Putamen (tissue), 1 donor: ENCODE data around the gene TMC2.
A peak's percentile ranks its signal among the peaks of the same experiment; 100 is the strongest.
"Not testable (repeated sequence)": the region's sequence is repeated elsewhere in the genome, so short reads cannot be mapped to it uniquely, and the experiment has no call there.

Experiments used
- DNase-seq: peaks from one replicate; pipeline ENCODE4 v3.0.0-alpha.2; 2016; ENCODE audit warnings: low spot score

TMC2 gene, protein sequence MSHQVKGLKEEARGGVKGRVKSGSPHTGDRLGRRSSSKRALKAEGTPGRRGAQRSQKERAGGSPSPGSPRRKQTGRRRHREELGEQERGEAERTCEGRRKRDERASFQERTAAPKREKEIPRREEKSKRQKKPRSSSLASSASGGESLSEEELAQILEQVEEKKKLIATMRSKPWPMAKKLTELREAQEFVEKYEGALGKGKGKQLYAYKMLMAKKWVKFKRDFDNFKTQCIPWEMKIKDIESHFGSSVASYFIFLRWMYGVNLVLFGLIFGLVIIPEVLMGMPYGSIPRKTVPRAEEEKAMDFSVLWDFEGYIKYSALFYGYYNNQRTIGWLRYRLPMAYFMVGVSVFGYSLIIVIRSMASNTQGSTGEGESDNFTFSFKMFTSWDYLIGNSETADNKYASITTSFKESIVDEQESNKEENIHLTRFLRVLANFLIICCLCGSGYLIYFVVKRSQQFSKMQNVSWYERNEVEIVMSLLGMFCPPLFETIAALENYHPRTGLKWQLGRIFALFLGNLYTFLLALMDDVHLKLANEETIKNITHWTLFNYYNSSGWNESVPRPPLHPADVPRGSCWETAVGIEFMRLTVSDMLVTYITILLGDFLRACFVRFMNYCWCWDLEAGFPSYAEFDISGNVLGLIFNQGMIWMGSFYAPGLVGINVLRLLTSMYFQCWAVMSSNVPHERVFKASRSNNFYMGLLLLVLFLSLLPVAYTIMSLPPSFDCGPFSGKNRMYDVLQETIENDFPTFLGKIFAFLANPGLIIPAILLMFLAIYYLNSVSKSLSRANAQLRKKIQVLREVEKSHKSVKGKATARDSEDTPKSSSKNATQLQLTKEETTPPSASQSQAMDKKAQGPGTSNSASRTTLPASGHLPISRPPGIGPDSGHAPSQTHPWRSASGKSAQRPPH

DNA sequence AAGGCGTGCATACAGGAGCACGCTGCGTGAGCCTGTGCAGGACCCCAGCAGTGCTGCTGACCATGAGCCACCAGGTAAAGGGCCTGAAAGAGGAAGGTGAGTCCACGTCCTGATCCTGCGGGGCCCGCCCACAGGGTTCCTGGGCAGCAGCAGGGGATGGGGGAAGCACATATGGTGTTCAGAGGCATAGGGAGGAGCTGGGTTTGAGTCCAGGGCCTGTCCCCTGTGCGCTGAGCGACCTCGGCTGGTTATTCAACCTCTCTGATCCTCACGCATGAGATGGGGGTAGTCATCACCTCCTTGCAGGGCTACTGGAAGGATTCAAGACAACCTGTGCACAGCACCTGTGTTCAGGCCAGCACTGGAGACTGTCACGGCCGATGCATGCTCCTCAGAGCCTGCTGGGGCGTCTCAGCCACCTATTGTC is at the start of gene TMC2:
Gene TMC2, plus strand, starts transcription at position 14 of the 427 bp plus-strand sequence. Its CDS starts 49 bp downstream, at position 63.
- no peak for DNase-seq

DNA sequence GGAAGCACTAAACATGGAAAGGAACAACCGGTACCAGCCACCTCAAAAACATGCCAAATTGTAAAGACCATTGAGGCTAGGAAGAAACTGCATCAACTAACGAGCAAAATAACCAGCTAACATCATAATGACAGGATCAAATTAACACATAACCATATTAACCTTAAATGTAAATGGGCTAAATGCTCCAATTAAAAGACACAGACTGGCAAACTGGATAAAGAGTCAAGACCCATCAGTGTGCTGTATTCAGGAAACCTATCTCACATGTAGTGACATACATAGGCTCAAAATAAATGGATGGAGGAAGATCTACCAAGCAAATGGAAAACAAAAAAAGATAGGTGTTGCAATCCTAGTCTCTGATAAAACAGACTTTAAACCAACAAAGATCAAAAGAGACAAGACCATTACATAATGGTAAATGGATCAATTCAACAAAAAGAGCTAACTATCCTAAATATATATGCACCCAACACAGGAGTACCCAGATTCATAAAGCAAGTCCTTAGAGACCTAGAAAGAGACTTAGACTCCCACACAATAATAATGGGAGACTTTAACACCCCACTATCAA is 33.5 kb upstream of the TMC2 start:
- not testable (repeated sequence) for DNase-seq

- not testable (repeated sequence) for DNase-seq
Measured at GRCh38 chr20:2504803-2505202, 31.6 kb upstream of the TMC2 start.

- not testable (repeated sequence) for DNase-seq
Measured at GRCh38 chr20:2506426-2506825, 29.9 kb upstream of the TMC2 start.

- DNase-seq, result no peak
Measured at GRCh38 chr20:2507464-2507863, 28.9 kb upstream of the TMC2 start.

DNA sequence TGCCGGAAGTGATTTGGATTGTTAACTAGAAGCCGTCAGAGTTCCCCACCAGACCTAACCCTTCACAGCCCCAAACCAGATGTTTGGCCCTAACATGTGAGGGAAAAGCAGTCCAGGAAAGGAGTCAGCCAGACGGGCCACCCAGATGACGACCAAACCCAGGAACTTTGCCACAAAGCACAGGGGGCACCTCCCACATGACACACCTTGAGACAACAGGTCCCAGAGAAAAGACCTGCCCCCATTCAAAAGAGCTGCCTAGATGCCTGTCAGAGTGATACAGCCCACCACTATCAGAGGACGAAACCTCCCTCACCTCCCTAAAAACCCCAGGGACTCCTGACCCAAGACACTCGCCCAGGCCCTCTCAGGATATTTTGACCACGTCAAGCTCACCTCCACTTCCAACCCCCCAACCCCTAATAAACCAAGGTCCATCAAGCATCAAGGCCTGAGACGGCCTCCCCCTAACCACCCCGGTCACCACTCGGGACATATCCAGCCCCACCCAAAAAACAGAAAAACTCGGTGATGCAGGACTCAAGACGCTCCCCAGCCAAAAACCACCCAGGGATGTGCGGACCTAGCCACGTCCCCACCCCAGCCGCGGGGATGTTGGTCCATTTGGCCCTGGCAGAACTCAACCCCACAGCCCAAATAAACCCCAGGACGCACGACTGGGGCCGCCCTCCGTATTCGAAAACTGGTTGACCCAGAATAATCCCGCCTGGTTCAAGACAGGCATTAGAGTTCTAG is 28.3 kb upstream of the TMC2 start:
- no peak for DNase-seq

DNA sequence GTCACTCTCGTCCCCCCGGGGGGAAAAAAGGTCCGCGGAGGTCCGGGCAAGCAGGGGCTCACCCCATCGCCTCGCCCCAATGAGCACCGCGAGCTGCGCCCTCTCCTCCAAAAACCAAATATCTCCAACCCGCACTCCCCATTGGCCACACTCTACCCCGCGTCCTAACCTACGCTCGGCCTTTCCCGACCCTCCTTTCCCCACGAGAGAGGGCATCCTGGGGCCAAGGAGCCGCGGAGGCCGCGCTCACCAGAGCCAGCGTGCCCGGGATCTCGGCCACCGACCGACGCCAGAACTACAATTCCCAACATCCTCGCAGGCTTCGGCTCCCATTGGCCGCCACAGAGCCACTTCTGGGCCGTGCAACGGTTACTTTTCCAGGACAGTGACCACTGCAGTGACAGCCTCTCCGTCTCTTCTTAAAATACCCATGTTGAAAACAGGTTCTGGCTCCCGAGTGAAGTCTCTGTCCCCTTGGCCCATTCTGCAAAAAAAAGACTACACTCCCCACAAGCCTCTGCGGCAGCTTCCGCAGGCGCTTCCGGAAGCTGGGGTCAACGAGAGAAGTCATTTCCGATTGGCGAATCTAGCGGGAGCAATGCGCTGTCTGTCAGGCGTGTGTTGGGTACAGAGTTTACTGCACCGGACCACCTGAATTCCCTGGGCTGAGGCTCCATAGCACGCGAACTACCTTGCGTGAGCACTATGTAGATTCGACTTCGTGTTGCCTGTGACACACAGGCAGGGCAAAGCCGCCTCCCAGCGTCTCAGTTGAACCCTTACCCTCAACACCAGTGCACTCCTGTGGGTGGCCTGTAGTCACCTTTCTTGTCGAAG is 27.5 kb upstream of the TMC2 start, which contains the start of gene ZNF343:
Gene ZNF343, minus strand, starts transcription at position 285 of the 837 bp plus-strand sequence. CDS start 15,020 bp downstream, outside the sequence.
- DNase-seq, result peak; percentile 89

DNA sequence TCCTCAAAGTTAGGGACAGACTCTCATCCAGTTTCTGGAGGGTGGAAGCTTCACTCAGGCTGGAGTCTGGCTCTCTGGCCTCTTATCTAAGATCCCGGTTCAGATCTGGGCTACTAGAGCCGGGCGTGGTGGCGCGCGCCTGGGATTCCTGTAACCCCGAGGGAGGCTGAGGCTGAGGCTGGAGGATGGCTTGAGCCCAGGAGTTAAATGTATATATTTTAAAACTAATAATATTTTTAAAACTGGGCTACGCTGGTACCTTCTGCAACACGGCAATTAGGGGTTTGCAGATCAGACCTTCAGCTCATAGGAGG is 26.9 kb upstream of the TMC2 start:
- DNase-seq, result no peak

DNA sequence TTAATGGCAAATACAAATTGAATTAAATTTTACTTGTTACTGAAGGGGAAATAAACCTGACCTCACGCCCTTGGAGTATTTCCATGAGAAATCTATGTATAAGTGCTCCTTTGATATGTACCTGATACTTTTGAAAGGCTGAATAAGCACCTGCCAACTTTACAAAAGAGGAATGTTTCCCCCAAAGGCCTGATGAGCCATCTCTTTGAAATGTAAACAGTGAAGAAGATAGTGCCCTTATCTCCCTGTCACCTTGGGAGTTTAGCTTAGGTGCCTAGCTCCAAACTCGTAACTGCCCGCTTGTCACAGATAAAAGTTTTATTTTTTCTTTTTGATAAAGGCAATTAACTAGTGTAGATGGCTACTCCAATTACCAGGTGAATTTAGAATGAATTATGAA is 26.6 kb upstream of the TMC2 start:
- no peak for DNase-seq

DNA sequence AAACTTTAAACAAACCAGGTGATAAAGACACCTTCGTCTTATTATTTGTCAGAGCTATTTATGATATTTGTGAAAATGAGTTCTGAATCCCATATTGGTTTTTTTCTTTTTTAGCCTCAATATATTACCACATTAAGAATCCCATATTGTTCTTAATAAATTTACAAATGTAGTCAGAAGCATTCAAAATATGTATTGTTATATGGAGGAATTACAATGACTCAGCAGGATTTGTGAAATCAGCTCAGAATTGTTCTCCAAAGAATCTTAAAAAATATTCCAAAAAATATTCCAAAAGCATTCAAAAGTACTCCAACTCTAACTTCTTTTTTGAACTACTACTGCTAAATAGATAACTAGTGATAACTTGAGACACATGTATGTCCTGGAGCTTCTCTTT is 21.2 kb upstream of the TMC2 start:
- no peak for DNase-seq

DNA sequence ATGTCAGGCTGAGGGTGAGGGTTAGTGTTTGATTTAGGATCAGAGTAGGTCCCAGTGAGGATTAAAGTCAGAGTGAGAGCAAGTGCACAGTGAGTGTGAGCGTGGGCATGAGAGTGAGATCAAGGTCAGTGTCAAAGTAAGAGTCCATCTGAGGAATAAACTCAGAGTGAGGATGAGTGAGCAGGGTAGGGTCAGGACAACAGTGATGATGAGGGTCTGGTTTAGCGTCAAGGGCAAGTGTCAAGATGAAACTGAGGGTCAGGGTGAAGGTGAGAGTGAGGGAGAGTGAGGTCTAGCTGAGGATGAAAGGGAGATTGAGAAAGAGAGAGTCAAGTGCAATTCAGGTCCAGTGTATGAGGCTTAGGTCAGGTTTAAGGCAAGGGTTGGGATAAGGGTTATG is 20.0 kb upstream of the TMC2 start:
- DNase-seq, result no peak

GRCh38 chr20:2518096-2518495 is 18.3 kb upstream of the TMC2 start:
- no peak for DNase-seq

- no peak for DNase-seq
Measured at GRCh38 chr20:2518558-2518957, 17.8 kb upstream of the TMC2 start.

GRCh38 chr20:2519115-2519809 is 17.1 kb upstream of the TMC2 start:
- no peak for DNase-seq

GRCh38 chr20:2520617-2521016 is 15.8 kb upstream of the TMC2 start:
- DNase-seq, result no peak

DNA sequence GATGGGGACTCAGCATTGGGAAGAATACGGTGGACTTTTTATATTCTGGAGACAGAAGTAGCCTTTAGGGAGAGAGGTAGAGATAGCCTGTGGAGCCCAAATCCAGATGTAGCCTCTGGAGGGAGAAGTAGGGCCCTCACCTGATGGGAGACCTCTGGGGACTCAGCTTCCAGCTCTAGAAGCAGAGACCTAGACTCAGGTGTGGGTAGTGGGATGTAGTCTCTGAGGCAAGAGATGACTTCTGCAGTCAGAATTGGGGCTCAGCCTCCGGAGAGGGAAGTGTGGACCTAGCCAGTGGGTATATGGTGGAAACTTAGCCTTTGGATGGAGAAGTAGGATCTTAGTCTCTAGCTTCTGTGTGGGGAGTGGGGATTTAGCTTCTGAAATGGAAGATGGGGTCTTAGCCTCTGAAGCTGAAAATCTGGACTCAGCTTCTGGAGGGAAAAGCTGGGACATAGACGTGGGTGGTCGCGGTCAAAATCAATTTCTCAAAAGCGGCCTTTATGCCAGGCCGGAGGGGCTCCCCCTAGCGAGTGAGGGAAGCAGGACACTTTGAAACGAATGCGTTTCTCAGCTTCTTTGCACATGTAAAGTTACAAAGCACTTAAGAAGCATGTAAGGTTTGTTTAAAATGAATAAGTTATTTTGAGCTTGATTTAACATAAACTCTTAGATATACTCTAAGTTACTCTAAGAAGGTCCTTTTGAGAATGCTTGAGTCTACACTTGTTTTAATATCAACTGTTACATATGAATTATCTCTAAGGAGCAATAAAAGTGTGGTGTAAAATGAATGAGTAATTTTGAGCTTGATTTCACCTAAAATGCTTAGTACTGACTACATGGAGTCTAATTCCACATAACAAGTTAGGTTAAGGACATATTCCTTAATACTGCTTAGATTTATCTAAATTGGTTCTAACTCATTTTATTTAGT is 14.7 kb upstream of the TMC2 start:
- DNase-seq, result no peak

GRCh38 chr20:2522826-2523429 is 13.4 kb upstream of the TMC2 start:
- not testable (repeated sequence) for DNase-seq

DNA sequence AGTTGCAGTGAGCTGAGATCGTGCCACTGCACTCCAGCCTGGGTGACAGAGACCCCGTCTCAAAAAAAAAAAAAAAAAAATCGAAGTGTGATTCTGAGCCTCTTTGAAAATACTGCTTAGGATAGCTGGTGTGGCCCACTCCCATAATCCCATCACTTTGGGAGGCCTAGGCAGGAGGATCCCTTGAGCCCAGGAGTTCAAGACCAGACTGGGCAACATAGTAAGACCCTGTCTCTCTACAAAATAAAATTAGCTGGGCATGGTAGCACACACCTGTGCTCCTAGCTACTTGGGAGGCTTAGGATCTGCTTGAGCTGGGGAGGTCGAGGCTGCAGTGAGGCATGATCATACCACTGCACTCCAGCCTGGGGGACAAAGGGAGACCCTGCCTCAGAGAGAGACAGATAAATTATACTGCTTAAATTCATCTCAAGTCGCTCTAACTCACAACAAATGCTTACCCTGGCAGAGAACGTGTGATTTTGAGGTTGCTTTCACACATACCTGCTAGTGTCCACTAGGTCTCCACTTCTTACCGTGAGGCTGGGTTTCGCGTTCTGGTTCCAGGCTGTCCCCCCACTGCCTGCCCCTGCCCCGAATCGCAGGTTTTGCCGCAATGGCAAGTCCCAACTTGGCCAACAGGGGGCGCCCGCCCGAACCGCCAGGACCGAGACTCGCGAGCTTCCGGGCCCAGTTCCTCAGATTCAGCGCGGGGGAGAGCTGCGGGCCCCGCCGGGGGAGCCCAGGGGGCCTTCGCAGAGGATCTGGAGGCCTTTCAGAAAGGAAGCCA is 12.3 kb upstream of the TMC2 start:
- DNase-seq, result peak; percentile 78
